Body of pancreas (tissue), 4 donors: ENCODE data around the gene DCLRE1A.

Experiments
- POLR2A ChIP-seq, 3 donors: fragments of 450-650 bp; IDR thresholded peaks; one replicate each; pipeline ENCODE4 v1.6.1; 2016; ENCODE audit warnings: antibody characterized with exemption in 3 of 3, mild to moderate bottlenecking in 2 of 3
- TF ChIP-seq, protein P1 (sequence below), 7 experiments: fragments of 450-650 bp in 4 of 7; fragments of 200-600 bp in 3 of 7; sonication (generic) in 3 of 7; IDR thresholded peaks; one replicate each; pipeline ENCODE4 v1.5.1; 2016 to 2019; ENCODE audit warnings: antibody characterized with exemption in 7 of 7

DNA sequence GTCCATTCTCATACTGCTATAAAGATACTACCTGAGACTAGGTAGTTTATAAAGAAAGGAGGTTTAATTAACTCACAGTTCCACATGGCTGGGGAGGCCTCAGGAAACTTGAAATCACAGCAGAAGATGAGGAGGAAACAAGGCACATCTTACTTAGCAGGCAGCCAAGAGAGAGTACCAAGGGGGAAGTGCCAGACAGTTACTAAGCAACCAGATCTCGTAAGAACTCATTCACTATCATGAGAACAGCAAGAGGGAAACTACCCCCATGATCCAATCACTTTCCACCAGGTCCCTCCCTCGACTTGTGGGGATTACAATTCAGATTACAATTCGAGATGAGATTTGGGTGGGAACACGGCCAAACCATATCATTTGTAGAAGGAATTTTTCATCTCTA is 36.9 kb upstream of the DCLRE1A start:
- TF ChIP-seq, protein P1, sequence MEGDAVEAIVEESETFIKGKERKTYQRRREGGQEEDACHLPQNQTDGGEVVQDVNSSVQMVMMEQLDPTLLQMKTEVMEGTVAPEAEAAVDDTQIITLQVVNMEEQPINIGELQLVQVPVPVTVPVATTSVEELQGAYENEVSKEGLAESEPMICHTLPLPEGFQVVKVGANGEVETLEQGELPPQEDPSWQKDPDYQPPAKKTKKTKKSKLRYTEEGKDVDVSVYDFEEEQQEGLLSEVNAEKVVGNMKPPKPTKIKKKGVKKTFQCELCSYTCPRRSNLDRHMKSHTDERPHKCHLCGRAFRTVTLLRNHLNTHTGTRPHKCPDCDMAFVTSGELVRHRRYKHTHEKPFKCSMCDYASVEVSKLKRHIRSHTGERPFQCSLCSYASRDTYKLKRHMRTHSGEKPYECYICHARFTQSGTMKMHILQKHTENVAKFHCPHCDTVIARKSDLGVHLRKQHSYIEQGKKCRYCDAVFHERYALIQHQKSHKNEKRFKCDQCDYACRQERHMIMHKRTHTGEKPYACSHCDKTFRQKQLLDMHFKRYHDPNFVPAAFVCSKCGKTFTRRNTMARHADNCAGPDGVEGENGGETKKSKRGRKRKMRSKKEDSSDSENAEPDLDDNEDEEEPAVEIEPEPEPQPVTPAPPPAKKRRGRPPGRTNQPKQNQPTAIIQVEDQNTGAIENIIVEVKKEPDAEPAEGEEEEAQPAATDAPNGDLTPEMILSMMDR (IDR thresholded peaks at IDR 0.05), result no peak
- TF ChIP-seq POLR2A (IDR thresholded peaks at IDR 0.05), result no peak
